HFFc6 (cell line): ENCODE data around the gene KRT80. TPM values are rescaled to one million over a fixed set of nuclear protein-coding genes. Genes with fewer than 3 reads are reported as not detected.

Experiments used
- DNase-seq: peaks from one replicate; pipeline ENCODE4 v3.0.0-alpha.2; 2018
- H3K27ac Mint-ChIP-seq: 2 replicates; pipeline ENCODE4 v1.8.0; 2020; ENCODE audit warnings: mild to moderate bottlenecking, mixed read lengths
- H3K27me3 Mint-ChIP-seq: 2 replicates; pipeline ENCODE4 v1.8.0; 2021; ENCODE audit warnings: mild to moderate bottlenecking, moderate library complexity, mixed read lengths; ENCODE audit not compliant: insufficient read depth
- H3K36me3 Mint-ChIP-seq: 2 replicates; pipeline ENCODE4 v1.8.0; 2021; ENCODE audit warnings: low read depth, mixed read lengths
- H3K4me1 Mint-ChIP-seq: 2 replicates; pipeline ENCODE4 v1.8.0; 2020; ENCODE audit warnings: low read depth, mixed read lengths
- H3K4me3 Mint-ChIP-seq: 2 replicates; pipeline ENCODE4 v1.8.0; 2020; ENCODE audit warnings: mild to moderate bottlenecking, moderate library complexity, mixed read lengths
- H3K9me3 Mint-ChIP-seq: 2 replicates; pipeline ENCODE4 v1.8.0; 2020; ENCODE audit warnings: mild to moderate bottlenecking, mixed read lengths
- total RNA-seq, 6 experiments: library from RNA; stranded (reverse); fragmentation: NEBNext Ultra II Directional; extraction: Animal tissue kit (Norgen Biotek cat#: 25700); gene quantifications; 2 replicates in 1 of 6; 3 replicates in 5 of 6; pipeline ENCODE4 v1.2.3, GENCODE V29; 2021
- TF ChIP-seq, protein P1 (sequence below): fragments of 200-600 bp; sonication (generic); IDR thresholded peaks from 2 replicates; pipeline ENCODE4 v1.5.0; 2021; ENCODE audit warnings: antibody characterized with exemption, mild to moderate bottlenecking

The KRT80 gene
- total RNA-seq, 6 experiments from 2014 or later, result 2.3 to 3.7 (median 2.8) TPM

GRCh38 chr12:52147367-52147963, 44.3 kb downstream of the KRT80 start:
- Mint-ChIP-seq H3K27ac (peak overlapping the region; percentile 99), H3K36me3 (no peaks in the 10 kb centered on the region), H3K4me3 (peak overlapping the region; percentile 60), H3K9me3 (no peaks in the 10 kb centered on the region), H3K4me1 (peaks cover 66% of the 10 kb centered on the region), H3K27me3 (peaks cover 4% of the 10 kb centered on the region)
- DNase-seq, result peak; percentile 99
- TF ChIP-seq, protein P1, sequence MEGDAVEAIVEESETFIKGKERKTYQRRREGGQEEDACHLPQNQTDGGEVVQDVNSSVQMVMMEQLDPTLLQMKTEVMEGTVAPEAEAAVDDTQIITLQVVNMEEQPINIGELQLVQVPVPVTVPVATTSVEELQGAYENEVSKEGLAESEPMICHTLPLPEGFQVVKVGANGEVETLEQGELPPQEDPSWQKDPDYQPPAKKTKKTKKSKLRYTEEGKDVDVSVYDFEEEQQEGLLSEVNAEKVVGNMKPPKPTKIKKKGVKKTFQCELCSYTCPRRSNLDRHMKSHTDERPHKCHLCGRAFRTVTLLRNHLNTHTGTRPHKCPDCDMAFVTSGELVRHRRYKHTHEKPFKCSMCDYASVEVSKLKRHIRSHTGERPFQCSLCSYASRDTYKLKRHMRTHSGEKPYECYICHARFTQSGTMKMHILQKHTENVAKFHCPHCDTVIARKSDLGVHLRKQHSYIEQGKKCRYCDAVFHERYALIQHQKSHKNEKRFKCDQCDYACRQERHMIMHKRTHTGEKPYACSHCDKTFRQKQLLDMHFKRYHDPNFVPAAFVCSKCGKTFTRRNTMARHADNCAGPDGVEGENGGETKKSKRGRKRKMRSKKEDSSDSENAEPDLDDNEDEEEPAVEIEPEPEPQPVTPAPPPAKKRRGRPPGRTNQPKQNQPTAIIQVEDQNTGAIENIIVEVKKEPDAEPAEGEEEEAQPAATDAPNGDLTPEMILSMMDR, result no peak

GRCh38 chr12:52146822-52147366, 44.9 kb downstream of the KRT80 start:
- Mint-ChIP-seq H3K27ac (peak overlapping the region; percentile 99), H3K27me3 (peaks cover 4% of the 10 kb centered on the region), H3K4me3 (peak overlapping the region; percentile 60), H3K36me3 (no peaks in the 10 kb centered on the region), H3K9me3 (no peaks in the 10 kb centered on the region), H3K4me1 (peaks cover 65% of the 10 kb centered on the region)
- DNase-seq, result no peak
- TF ChIP-seq, protein P1, result no peak

GRCh38 chr12:52146089-52146821, 45.6 kb downstream of the KRT80 start:
- DNase-seq, result no peak
- Mint-ChIP-seq H3K4me3 (no peak overlapping the region), H3K4me1 (peaks cover 59% of the 10 kb centered on the region), H3K27ac (peak overlapping the region; percentile 99), H3K27me3 (peaks cover 4% of the 10 kb centered on the region), H3K36me3 (no peaks in the 10 kb centered on the region), H3K9me3 (no peaks in the 10 kb centered on the region)
- TF ChIP-seq, protein P1, result no peak

DNA sequence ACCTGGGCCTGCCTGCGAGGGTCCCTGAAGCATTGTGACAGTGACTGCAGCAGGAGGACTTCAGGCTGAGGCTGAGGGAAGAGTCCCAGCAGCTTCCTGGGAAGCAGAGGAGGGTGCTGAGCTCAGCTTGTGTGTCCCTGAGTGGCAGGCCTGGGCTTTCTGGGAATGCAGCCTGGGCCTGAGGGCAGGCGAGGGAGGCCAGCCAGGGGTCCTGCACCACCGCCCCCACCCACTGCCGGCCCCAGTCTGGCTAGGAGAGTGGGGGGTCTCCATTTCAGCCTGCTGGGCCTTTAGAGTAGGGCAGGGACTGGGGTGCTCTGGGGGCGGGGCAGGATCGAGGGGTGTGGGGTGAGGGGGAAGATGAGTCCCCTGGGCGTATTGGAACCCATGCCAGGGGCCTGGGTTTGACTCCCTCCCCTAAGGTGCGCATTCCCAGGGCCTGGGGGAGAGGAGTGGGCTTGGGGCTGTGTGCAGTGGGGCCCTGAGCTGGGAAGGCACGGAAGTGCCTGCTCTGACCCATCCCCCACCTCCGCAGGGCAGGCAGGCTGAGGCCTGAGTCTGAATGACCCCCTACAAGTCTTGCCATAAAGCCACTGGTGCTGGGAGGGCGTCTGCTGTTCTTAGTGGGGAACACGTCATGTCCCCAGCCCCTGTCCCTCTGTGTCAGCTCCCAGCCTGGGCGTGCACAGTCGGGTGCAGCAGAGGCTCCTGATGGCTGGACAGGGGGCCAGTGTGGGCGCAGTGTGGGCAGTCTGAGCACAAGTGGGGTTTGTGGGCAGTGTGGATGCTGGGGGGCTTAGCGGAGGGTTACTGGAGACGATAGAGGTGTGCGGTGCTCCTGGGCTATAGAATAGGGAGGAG, 46.4 kb downstream of the KRT80 start:
- Mint-ChIP-seq H3K4me1 (peaks cover 56% of the 10 kb centered on the region), H3K36me3 (no peaks in the 10 kb centered on the region), H3K27ac (peak overlapping the region; percentile 99), H3K27me3 (peaks cover 4% of the 10 kb centered on the region), H3K9me3 (no peaks in the 10 kb centered on the region), H3K4me3 (no peak overlapping the region)
- DNase-seq, result no peak
- TF ChIP-seq, protein P1, result no peak

DNA sequence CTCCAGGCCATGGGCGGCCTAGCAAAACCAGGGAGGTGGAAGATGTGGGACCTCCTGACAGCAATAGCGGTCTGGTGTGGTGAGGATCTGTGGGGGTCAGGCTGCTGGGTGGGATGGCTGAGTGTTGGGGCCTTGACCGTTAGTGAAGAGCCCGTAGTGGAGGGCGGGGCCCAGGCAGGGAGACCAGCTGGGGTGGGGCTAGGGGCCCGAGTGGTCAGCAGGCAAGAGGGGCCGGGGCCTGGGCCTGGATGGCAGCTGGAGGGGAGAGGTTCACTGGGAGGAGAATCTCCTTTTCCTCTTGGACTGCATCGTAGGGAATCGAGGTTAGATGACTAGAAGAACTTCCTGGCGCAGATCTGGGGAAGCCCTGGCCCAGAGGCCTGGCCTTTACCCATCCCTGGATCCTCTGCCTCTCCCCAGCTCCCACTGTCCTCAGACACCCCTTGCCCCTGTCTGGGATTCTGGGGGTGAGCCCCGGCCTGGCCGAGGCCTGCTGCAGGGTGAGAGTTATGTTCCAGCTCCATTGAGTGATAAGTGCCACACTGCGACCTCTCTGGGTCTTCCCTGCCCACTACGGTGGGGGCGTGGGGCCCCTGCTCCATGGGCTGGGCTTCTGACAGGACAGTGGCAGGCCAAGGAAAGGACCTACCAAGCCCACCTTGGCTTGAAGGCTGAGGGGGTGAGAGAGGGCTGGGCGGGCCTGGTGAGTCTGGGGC, 47.1 kb downstream of the KRT80 start:
- Mint-ChIP-seq H3K36me3 (no peaks in the 10 kb centered on the region), H3K27ac (peak overlapping the region; percentile 84), H3K27me3 (peaks cover 4% of the 10 kb centered on the region), H3K9me3 (no peaks in the 10 kb centered on the region), H3K4me3 (no peak overlapping the region), H3K4me1 (peaks cover 52% of the 10 kb centered on the region)
- TF ChIP-seq, protein P1, result no peak
- DNase-seq, result no peak
